H1 (cell line): ENCODE data around the gene OLFM1. TPM values are rescaled to one million over a fixed set of nuclear protein-coding genes. Genes with fewer than 3 reads are reported as not detected.

ENCODE experiments used
- CTCF ChIA-PET: fragments of 300-600 bp; sonication (Branson Sonifier 250); formaldehyde crosslinking; loops from one replicate; lab custom pipeline; 2021; ENCODE audit not compliant: partially characterized antibody; lab: Charles Lee
- POLR2A ChIA-PET: fragments of 300-600 bp; sonication (Branson Sonifier 250); formaldehyde crosslinking; loops from one replicate; lab custom pipeline; 2021; ENCODE audit warnings: inconsistent platforms; ENCODE audit not compliant: partially characterized antibody; lab: Charles Lee
- DNase-seq, 2 experiments: peaks; one replicate each; pipeline versions ENCODE4 v3.0.0 to v3.0.0-alpha.2; 2010 to 2022; ENCODE audit warnings: low spot score in 2 of 2, low read depth in 1 of 2, mixed read lengths in 1 of 2
- FAIRE-seq: peaks from 2 replicates; lab custom pipeline; 2011; peaks lifted over from hg19 to GRCh38; lab: Jason Lieb, UNC
- H2AFZ ChIP-seq: 2 replicates; pipeline ENCODE4 v1.8.1; 2012; ENCODE audit warnings: low read length, inconsistent platforms
- H2AK5ac ChIP-seq: 2 replicates; pipeline ENCODE4 v1.6.1; 2013; ENCODE audit warnings: low read depth, low read length
- H2BK120ac ChIP-seq: replicated peaks from 2 replicates; pipeline ENCODE3; 2013; ENCODE audit warnings: low read depth, low read length, inconsistent platforms
- H2BK12ac ChIP-seq: 2 replicates; pipeline ENCODE4 v1.6.1; 2013; ENCODE audit warnings: low read depth, low read length
- H2BK15ac ChIP-seq: 2 replicates; pipeline ENCODE4 v1.6.1; 2013; ENCODE audit warnings: low read length
- H2BK20ac ChIP-seq: 2 replicates; pipeline ENCODE4 v1.6.1; 2013; ENCODE audit warnings: low read length
- H2BK5ac ChIP-seq: 2 replicates; pipeline ENCODE4 v1.6.1; 2013; ENCODE audit warnings: low read depth, low read length
- H3K14ac ChIP-seq: 2 replicates; pipeline ENCODE4 v1.6.1; 2013; ENCODE audit warnings: inconsistent platforms; ENCODE audit not compliant: insufficient read length
- H3K18ac ChIP-seq: 2 replicates; pipeline ENCODE4 v1.6.1; 2013; ENCODE audit warnings: low read length; ENCODE audit errors: extremely low read depth
- H3K23ac ChIP-seq: 2 replicates; pipeline ENCODE4 v1.6.1; 2013; ENCODE audit warnings: inconsistent platforms; ENCODE audit not compliant: insufficient read length
- H3K23me2 ChIP-seq: 2 replicates; pipeline ENCODE4 v1.6.1; 2013; ENCODE audit warnings: low read depth, low read length
- H3K27ac ChIP-seq: 2 replicates; pipeline ENCODE4 v1.6.1; 2011; ENCODE audit warnings: low read depth, low read length, inconsistent platforms
- H3K27me3 ChIP-seq, 4 experiments: replicated peaks in 1 of 4; 1 replicate in 1 of 4; 2 replicates in 3 of 4; pipeline versions ENCODE4 v1.6.1 to v1.8.1; 2011 to 2013; ENCODE audit warnings: low read length in 3 of 4, mild to moderate bottlenecking in 3 of 4, inconsistent platforms in 2 of 4, mixed read lengths in 2 of 4, moderate library complexity in 1 of 4; ENCODE audit not compliant: control insufficient read depth in 3 of 4, insufficient read depth in 3 of 4; ENCODE audit errors: extremely low read depth in 1 of 4
- H3K36me3 ChIP-seq, 4 experiments: 2 replicates each; pipeline versions ENCODE4 v1.6.1 to v1.8.1; 2011 to 2013; ENCODE audit warnings: mild to moderate bottlenecking in 4 of 4, low read length in 3 of 4, moderate library complexity in 2 of 4, control low read depth in 1 of 4, inconsistent platforms in 1 of 4; ENCODE audit not compliant: insufficient read depth in 4 of 4, control insufficient read depth in 2 of 4
- H3K4ac ChIP-seq: replicated peaks from 2 replicates; pipeline ENCODE3; 2013; ENCODE audit warnings: low read length, low read depth, mixed read lengths, inconsistent platforms; ENCODE audit not compliant: insufficient read length
- H3K4me1 ChIP-seq, 4 experiments: replicated peaks in 1 of 4; 1 replicate in 1 of 4; 2 replicates in 3 of 4; pipeline versions ENCODE4 v1.6.1 to v1.8.1; 2011 to 2013; ENCODE audit warnings: low read length in 3 of 4, inconsistent platforms in 2 of 4, mixed read lengths in 1 of 4; ENCODE audit not compliant: insufficient read depth in 4 of 4, control insufficient read depth in 3 of 4
- H3K4me2 ChIP-seq, 2 experiments: 2 replicates each; pipeline versions ENCODE4 v1.6.1 to v1.8.1; 2011 to 2013; ENCODE audit warnings: low read depth in 2 of 2, low read length in 2 of 2, control low read depth in 1 of 2, inconsistent platforms in 1 of 2, mild to moderate bottlenecking in 1 of 2; ENCODE audit not compliant: insufficient read depth in 1 of 2
- H3K4me3 ChIP-seq, 4 experiments: fragments of 200-600, 300-600 bp in 1 of 4; sonication (generic), shearing (Covaris generic), sonication (Bioruptor Twin) in 1 of 4; 2 replicates each; pipeline versions ENCODE4 v1.5.1 to v1.8.1; 2011 to 2016; ENCODE audit warnings: low read length in 4 of 4, low read depth in 3 of 4, control low read depth in 2 of 4, inconsistent platforms in 2 of 4, mild to moderate bottlenecking in 2 of 4, mixed read lengths in 1 of 4, moderate library complexity in 1 of 4; ENCODE audit not compliant: insufficient read depth in 2 of 4; ENCODE audit errors: extremely low read depth in 1 of 4
- H3K56ac ChIP-seq: replicated peaks from 2 replicates; pipeline ENCODE3; 2013; ENCODE audit warnings: low read depth, mild to moderate bottlenecking, mixed read lengths, low read length, inconsistent platforms; ENCODE audit not compliant: insufficient read length
- H3K79me1 ChIP-seq: 2 replicates; pipeline ENCODE4 v1.6.1; 2013; ENCODE audit warnings: low read depth, low read length, control low read depth
- H3K79me2 ChIP-seq, 2 experiments: 2 replicates each; pipeline versions ENCODE4 v1.6.1 to v1.8.1; 2012 to 2013; ENCODE audit warnings: low read length in 2 of 2, mild to moderate bottlenecking in 2 of 2, inconsistent platforms in 1 of 2; ENCODE audit not compliant: insufficient read depth in 2 of 2, control insufficient read depth in 1 of 2
- H3K9ac ChIP-seq, 4 experiments: replicated peaks in 1 of 4; 1 replicate in 1 of 4; 2 replicates in 3 of 4; pipeline versions ENCODE4 v1.6.1 to v1.8.1; 2011 to 2013; ENCODE audit warnings: low read depth in 3 of 4, low read length in 3 of 4, control low read depth in 2 of 4, mild to moderate bottlenecking in 2 of 4, moderate library complexity in 2 of 4, inconsistent platforms in 1 of 4; ENCODE audit errors: extremely low read depth in 1 of 4
- H3K9me3 ChIP-seq, 2 experiments: 2 replicates each; pipeline versions ENCODE4 v1.6.1 to v1.8.1; 2012 to 2013; ENCODE audit warnings: mild to moderate bottlenecking in 2 of 2, moderate library complexity in 2 of 2, control low read depth in 1 of 2, inconsistent platforms in 1 of 2, low read depth in 1 of 2, low read length in 1 of 2, mixed read lengths in 1 of 2; ENCODE audit not compliant: insufficient read depth in 2 of 2
- H4K20me1 ChIP-seq, 2 experiments: replicated peaks in 1 of 2; 2 replicates each; pipeline versions ENCODE3 to v1.8.1; 2011 to 2013; ENCODE audit warnings: inconsistent platforms in 2 of 2, low read length in 2 of 2, mild to moderate bottlenecking in 1 of 2; ENCODE audit not compliant: insufficient read depth in 2 of 2, control insufficient read depth in 1 of 2
- H4K5ac ChIP-seq: 2 replicates; pipeline ENCODE4 v1.6.1; 2013; ENCODE audit warnings: low read length, low read depth, mixed read lengths, inconsistent platforms; ENCODE audit not compliant: insufficient read length
- H4K8ac ChIP-seq: 2 replicates; pipeline ENCODE4 v1.8.0; 2013; ENCODE audit warnings: mild to moderate bottlenecking, moderate library complexity, low read length, inconsistent platforms; ENCODE audit not compliant: insufficient read depth; ENCODE audit errors: extremely low read depth
- H4K91ac ChIP-seq: replicated peaks from 2 replicates; pipeline ENCODE3; 2013; ENCODE audit warnings: low read length, mixed read lengths, inconsistent platforms; ENCODE audit not compliant: insufficient read length
- BACH1 ChIP-seq: IDR thresholded peaks from 2 replicates; pipeline ENCODE4 v1.6.1; 2012; ENCODE audit warnings: low read length, improper control_type of control experiment
- CBX8 ChIP-seq: fragments of 300-800, 300-1000 bp; sonication (generic); IDR thresholded peaks from 2 replicates; pipeline ENCODE4 v1.7.1; 2016; ENCODE audit warnings: low read depth, low read length, borderline replicate concordance
- EGR1 ChIP-seq: IDR thresholded peaks from 2 replicates; pipeline ENCODE4 v1.6.1; 2011; ENCODE audit warnings: low read depth, low read length, borderline replicate concordance
- KDM4A ChIP-seq: IDR thresholded peaks from one replicate; pipeline ENCODE4 v1.7.1; 2012; ENCODE audit warnings: low read depth, mild to moderate bottlenecking, moderate library complexity, low read length, inconsistent platforms; ENCODE audit not compliant: severe bottlenecking
- SP2 ChIP-seq: IDR thresholded peaks from 2 replicates; pipeline ENCODE4 v1.6.1; 2012; ENCODE audit warnings: mild to moderate bottlenecking, low read length, inconsistent platforms
- TAF1 ChIP-seq: IDR thresholded peaks from 2 replicates; pipeline ENCODE4 v1.6.1; 2011; ENCODE audit warnings: mild to moderate bottlenecking, low read depth, low read length
- TBP ChIP-seq: IDR thresholded peaks from 2 replicates; pipeline ENCODE4 v1.6.1; 2011; ENCODE audit warnings: low read depth, low read length, improper control_type of control experiment
- WGBS, 2 experiments: shearing (Covaris generic) in 1 of 2; methylation state at CpG; one replicate each; pipeline versions ENCODE4 v1.1.6 to v1.1.7; 2013 to 2015; ENCODE audit warnings: low lambda C conversion rate in 2 of 2, mixed read lengths in 2 of 2, inconsistent platforms in 1 of 2, low coverage in 1 of 2, missing lambda C conversion rate in 1 of 2; ENCODE audit not compliant: insufficient replicate concordance in 2 of 2, insufficient coverage in 1 of 2, insufficient read length in 1 of 2; ENCODE audit errors: extremely low coverage in 1 of 2, missing lambda C conversion rate in 1 of 2; 5-methylcytosine and 5-hydroxymethylcytosine counted together
- polyA plus RNA-seq, 7 experiments: library from polyadenylated mRNA; depleted of rRNA in 3 of 7; stranded (reverse) in 5 of 7; unstranded in 2 of 7; fragments of >200 nt in 5 of 7; fragments of 200-250 nt in 2 of 7; gene quantifications; 1 replicate in 5 of 7; 2 replicates in 1 of 7; 4 replicates in 1 of 7; pipeline versions ENCODE4 v1.2.1 to v1.2.3, GENCODE V29; 2011 to 2013; ENCODE audit warnings: missing spikeins in 2 of 7, mixed read lengths in 2 of 7
- total RNA-seq: library from RNA; stranded (reverse); fragmentation: NEBNext Ultra II Directional; extraction: Animal tissue kit (Norgen Biotek cat#: 25700); gene quantifications from 2 replicates; pipeline ENCODE4 v1.2.1, GENCODE V29; 2021

OLFM1 gene
- total and polyA plus RNA-seq, 2 of the 8 experiments (the other 6 are each of a cell fraction or from before 2014, with no cell fraction given) = 53.0 to 53.4 TPM

GRCh38 chr9:135155396-135155795, 67.9 kb downstream of the OLFM1 start:
- Histone ChIP-seq H3K36me3 (no peaks in the 10 kb centered on the region), H3K56ac (no peak overlapping the region), H3K9ac (no peak overlapping the region), H2BK120ac (no peak overlapping the region), H3K4me1 (peaks cover 0 to 12% (median 7%) of the 10 kb centered on the region in 4 experiments; a peak in 5 of 7 replicates), H3K18ac (no peak overlapping the region), H3K27me3 (no peaks in the 10 kb centered on the region; a peak in 2 of 7 replicates), H2BK20ac (no peak overlapping the region), H2AFZ (no peak overlapping the region), H3K23ac (no peak overlapping the region), H3K4ac (no peak overlapping the region), H3K4me2 (no peak overlapping the region), H3K9me3 (peaks cover 0 to 9% of the 10 kb centered on the region in 2 experiments; a peak in 1 of 4 replicates), H3K79me2 (no peaks in the 10 kb centered on the region), H2BK5ac (no peak overlapping the region), H2BK15ac (no peak overlapping the region), H4K20me1 (no peaks in the 10 kb centered on the region), H3K14ac (no peak overlapping the region), H3K4me3 (no peak overlapping the region), H4K91ac (no peak overlapping the region), H4K5ac (no peak overlapping the region), H2BK12ac (no peak overlapping the region), H3K79me1 (peaks cover 2% of the 10 kb centered on the region; the same call in 1 of the 2 replicates), H3K27ac (no peak overlapping the region), H3K23me2 (no peaks in the 10 kb centered on the region), H2AK5ac (no peak overlapping the region), H4K8ac (no peak overlapping the region)
- ChIA-PET CTCF (interaction anchor here (1.2 to 1.7 kb wide), 4 partner anchors 57 to 258 kb away, joined by 4 to 7 read pairs (median 4); no protein-coding TSS in a partner anchor), POLR2A (no interaction called here)
- FAIRE-seq = no peak
- TF ChIP-seq TBP = no peak
- TF ChIP-seq EGR1 = no peak
- TF ChIP-seq CBX8 = no peak
- TF ChIP-seq TAF1 = no peak
- TF ChIP-seq SP2 = no peak
- TF ChIP-seq BACH1 = no peak
- TF ChIP-seq KDM4A = no peak
- no peak for DNase-seq
- 93% methylated on average over 6 of the region's 6 CpGs; no CpG with 5 or more reads in 1 of the 2 experiments for WGBS, 2 experiments
